GM18517 (cell line): Measurements from ENCODE around the gene CASZ1.

Experiments used
- ATAC-seq: cut with Tn5 transposase; IDR thresholded peaks from one replicate; pipeline ENCODE4 v1.9.1; 2021; ENCODE audit warnings: mild to moderate bottlenecking, moderate library complexity; ENCODE audit not compliant: unreplicated experiment

Gene CASZ1

GRCh38 chr1:10712568-10713362, 83.7 kb downstream of the CASZ1 start:
- ATAC-seq, result no peak

GRCh38 chr1:10710489-10710888, 86.0 kb downstream of the CASZ1 start:
- ATAC-seq, result no peak

GRCh38 chr1:10709646-10710045, 86.8 kb downstream of the CASZ1 start:
- ATAC-seq, result no peak

- no peak for ATAC-seq
These were observed 87.3 kb downstream of the CASZ1 start for GRCh38 chr1:10709165-10709564.

GRCh38 chr1:10708757-10709156, 87.7 kb downstream of the CASZ1 start:
- ATAC-seq, result no peak

GRCh38 chr1:10707208-10707607, 89.2 kb downstream of the CASZ1 start:
- no peak for ATAC-seq

GRCh38 chr1:10706376-10706913, 90.0 kb downstream of the CASZ1 start:
- no peak for ATAC-seq

GRCh38 chr1:10705953-10706352, 90.5 kb downstream of the CASZ1 start:
- ATAC-seq, result no peak

GRCh38 chr1:10704368-10704882, 92.0 kb downstream of the CASZ1 start:
- ATAC-seq, result no peak

- no peak for ATAC-seq
These were observed 92.7 kb downstream of the CASZ1 start for GRCh38 chr1:10703702-10704101.

GRCh38 chr1:10701145-10701544, 95.3 kb downstream of the CASZ1 start:
- no peak for ATAC-seq

GRCh38 chr1:10699470-10699835, 97.0 kb downstream of the CASZ1 start:
- no peak for ATAC-seq

GRCh38 chr1:10698726-10699469, 97.5 kb downstream of the CASZ1 start:
- no peak for ATAC-seq

- no peak for ATAC-seq
These were observed 98.8 kb downstream of the CASZ1 start for GRCh38 chr1:10697621-10698160.

GRCh38 chr1:10696977-10697376, 99.5 kb downstream of the CASZ1 start:
- ATAC-seq, result no peak

GRCh38 chr1:10694633-10695627, 101.5 kb downstream of the CASZ1 start:
- ATAC-seq, result no peak

- no peak for ATAC-seq
These were observed 102.2 kb downstream of the CASZ1 start for GRCh38 chr1:10694274-10694632.

- no peak for ATAC-seq
These were observed 102.8 kb downstream of the CASZ1 start for GRCh38 chr1:10693497-10694273.

- no peak for ATAC-seq
These were observed 103.3 kb downstream of the CASZ1 start for GRCh38 chr1:10693152-10693496.
